ENCODE results near the gene WDR45. TPM values are rescaled to one million over a fixed set of nuclear protein-coding genes. Genes with fewer than 3 reads are reported as not detected.

The WDR45 gene
- total RNA-seq, 1 donor: 75.7 TPM

GRCh38 chrX:49075347-49075746 lies 4.3 kb downstream of the WDR45 start:
- DNase-seq (ENCODE audit: low read depth in 2 of 3, low spot score in 2 of 3): peak in 1 of 3 donors; percentile 13

DNA sequence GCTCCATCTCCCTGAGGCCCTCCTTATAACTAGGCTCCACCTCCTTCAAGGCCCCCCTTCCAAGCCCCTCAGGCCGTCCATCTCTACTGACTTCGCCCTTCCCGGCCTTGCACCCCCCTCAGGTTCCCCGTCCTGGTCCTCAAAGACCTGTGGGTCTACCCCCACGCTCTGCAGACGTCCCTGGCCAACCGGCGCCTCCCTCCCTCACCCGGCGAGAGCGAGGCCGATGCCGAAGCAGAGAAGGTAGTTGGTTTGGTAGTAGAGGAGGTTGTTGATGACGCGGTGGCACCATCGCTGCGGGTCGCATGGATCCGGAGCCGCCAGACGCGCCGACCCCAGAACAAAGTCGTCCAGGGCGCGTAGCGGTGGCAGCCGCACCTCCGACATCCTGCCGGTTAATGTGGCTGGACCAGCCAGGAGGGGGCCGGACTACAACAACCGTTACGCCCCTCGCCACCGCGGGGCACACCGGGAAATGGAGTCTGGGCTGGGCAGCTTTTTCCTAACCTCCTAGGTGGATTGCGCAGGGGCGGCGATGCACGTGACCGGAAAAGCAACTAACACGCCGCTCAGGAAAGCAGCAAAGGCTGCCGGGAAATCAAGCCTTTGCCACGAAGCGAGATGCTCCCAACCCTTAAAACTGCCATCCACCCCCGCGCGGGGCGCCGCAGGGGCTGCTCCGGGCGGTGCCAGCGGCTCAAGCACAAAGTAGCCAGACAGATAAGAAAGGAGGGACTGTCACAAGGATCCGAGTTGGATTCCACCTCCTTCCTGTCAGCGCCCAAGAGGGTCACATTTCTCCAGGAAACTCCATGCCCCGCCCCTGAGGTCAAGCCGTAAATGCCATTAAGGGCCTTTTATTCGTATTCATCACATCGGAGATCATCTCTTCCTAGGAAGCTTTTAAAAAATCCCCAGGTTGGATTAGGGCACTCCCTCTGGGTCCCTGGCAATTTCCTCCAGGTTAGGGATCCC lies 5.8 kb downstream of the WDR45 start, which contains the start of gene PRAF2:
PRAF2 (minus strand) TSS at position 402 of the 975 bp plus-strand sequence; CDS start at position 387, 15 bp downstream.
- peak; percentile 61 to 88 (median 84) for DNase-seq (ENCODE audit: low read depth in 2 of 3, low spot score in 2 of 3)

DNA sequence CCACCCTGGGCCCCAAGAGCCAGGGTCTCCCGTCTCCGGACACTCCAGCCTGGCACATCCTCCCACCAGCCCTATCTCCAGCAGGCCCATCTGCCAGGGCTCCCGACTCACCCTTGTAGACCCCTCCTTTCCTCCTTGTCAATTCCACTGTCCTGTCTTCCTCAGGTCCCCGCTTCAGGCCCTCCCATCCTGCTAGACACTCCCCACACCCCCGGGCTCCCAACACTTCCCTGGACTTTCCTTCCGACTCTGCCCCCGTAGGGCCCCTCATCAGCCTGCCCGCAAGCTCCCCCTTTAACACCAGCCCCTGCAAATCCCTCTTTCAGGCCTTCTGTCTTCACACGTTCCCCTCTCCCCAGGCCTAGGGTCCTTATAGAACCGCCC lies 7.0 kb downstream of the WDR45 start:
- DNase-seq (ENCODE audit: low read depth in 2 of 3, low spot score in 2 of 3): no peak

- no peak for DNase-seq (ENCODE audit: low read depth in 2 of 3, low spot score in 2 of 3)
Observed at GRCh38 chrX:49071877-49072711, 7.6 kb downstream of the WDR45 start.

DNA sequence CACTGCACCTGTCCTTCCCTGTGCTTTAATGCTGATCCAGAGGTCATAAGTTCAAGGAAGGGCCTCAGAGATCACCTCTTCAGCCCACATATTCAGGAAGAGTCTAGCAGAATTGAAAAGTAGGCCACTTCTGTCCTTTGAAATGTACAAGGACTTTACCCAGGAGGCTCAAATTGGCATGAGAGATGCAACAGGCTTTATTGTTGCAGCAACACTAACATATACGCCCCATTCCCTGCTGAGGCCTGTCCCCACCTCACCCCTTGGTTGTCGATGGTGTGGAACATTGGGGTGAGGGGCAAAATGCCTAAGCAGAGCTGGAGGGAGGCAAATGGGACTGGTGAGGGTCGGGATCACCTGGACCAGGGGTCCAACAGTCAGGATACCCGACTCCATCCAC lies 8.7 kb downstream of the WDR45 start:
- no peak for DNase-seq (ENCODE audit: low read depth in 2 of 3, low spot score in 2 of 3)

DNA sequence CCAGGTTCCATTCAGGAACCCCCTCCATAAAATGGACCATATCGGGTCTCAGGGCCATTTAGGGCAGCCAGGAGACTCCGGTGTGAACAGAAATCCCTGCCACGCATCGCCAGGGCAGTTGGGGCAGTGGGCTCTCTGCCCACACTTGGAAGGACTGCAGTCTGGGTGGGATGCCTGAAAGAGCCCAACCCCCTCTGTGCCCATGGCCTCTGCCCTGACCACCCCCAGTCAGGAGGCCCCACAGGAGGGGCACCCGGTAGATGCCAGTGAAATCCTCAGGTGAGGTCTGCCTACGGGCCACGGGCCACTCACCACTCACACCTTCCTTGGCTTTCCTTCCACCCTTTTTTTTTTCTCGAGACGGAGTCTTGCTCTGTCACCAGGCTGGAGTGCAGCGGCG lies 10.6 kb downstream of the WDR45 start:
- no peak for DNase-seq (ENCODE audit: low read depth in 2 of 3, low spot score in 2 of 3)

- no peak for DNase-seq (ENCODE audit: low read depth in 2 of 3, low spot score in 2 of 3)
Observed at GRCh38 chrX:49067285-49068120, 12.2 kb downstream of the WDR45 start.

GRCh38 chrX:49066690-49067089 lies 13.0 kb downstream of the WDR45 start:
- no peak for DNase-seq (ENCODE audit: low read depth in 2 of 3, low spot score in 2 of 3)

DNA sequence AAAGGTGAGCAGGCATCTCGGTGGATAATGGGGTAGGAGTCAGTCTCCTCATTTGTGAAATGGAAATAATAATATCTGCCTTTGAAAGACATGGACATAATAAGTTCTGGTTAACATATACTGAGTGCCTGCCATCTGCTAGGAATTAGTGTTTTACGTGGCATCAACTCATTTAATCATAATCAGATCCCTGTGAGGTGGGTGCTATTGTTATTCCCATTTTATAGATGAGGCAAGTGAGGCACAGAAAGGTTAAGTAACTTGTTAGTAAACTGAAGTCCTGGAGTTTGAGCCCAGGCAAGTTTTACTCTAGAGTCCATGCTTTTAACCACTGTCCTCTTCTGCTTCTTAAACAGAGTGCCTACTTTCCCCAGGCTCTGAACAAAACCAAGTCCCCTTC lies 13.4 kb downstream of the WDR45 start:
- DNase-seq (ENCODE audit: low read depth in 2 of 3, low spot score in 2 of 3): no peak

- DNase-seq (ENCODE audit: low read depth in 2 of 3, low spot score in 2 of 3): no peak
Observed at GRCh38 chrX:49064735-49065134, 15.0 kb downstream of the WDR45 start.

GRCh38 chrX:49064303-49064702 lies 15.4 kb downstream of the WDR45 start:
- DNase-seq (ENCODE audit: low read depth in 2 of 3, low spot score in 2 of 3): no peak

GRCh38 chrX:49063715-49064114 lies 16.0 kb downstream of the WDR45 start:
- DNase-seq (ENCODE audit: low read depth in 2 of 3, low spot score in 2 of 3): no peak

DNA sequence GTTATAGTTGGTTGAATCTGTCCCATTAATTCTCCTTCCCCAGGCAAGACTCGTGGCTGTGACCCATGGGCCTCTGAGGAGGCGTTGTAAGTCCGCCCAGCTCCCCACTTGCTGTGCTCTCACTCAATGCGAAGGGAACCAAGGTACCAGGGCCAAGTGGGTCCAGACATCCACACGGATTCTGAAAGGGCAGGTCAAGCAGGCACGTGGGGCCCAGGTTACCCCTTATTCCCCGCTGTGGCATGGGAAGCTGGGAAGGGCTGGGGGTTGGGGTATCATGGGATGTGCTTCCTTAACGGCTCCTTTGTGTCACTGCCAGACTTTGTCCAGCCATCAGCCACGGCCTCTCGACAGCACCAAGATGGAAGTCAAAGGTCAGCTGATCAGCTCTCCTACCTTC lies 17.8 kb downstream of the WDR45 start:
- DNase-seq (ENCODE audit: low read depth in 2 of 3, low spot score in 2 of 3): no peak

DNA sequence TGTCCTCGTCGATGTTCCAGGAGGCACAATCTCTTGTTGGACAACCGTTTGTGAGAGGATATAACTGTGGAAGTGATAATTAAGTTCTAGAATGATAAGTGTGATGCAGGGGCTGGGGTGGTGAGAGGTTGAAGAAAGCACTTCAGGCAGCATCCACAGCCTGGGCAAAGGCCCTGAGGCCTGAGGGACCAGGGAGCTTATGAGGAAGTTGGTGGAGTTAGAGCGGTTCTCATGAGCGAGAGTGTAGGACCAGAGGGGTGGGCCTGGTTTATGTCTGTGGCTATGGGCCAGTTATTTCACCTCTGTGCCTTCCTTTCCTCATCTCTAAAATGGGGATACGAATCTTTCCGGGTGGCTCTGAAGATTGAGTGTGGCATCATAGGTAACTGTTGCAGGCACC lies 18.2 kb downstream of the WDR45 start:
- no peak for DNase-seq (ENCODE audit: low read depth in 2 of 3, low spot score in 2 of 3)

DNA sequence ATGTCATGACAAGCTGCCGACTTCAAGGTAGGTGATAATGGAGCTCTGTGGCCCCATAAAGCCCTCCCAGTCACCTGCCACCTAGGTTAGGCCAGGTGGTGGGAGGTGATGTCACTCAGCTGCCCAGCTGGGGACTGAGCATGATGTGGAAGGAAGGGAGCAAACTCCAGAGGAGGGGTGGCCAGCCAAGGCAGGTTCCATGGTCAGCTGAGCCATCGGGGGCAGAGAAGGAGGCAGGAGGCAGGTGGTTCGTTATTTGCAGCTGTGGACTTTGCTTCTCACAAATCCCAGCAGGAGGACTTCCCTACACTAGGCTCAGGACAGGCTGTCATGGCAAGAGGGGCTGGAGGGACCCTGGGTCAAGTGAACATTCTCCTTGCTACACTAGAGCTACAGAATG lies 18.8 kb downstream of the WDR45 start:
- DNase-seq (ENCODE audit: low read depth in 2 of 3, low spot score in 2 of 3): no peak

DNA sequence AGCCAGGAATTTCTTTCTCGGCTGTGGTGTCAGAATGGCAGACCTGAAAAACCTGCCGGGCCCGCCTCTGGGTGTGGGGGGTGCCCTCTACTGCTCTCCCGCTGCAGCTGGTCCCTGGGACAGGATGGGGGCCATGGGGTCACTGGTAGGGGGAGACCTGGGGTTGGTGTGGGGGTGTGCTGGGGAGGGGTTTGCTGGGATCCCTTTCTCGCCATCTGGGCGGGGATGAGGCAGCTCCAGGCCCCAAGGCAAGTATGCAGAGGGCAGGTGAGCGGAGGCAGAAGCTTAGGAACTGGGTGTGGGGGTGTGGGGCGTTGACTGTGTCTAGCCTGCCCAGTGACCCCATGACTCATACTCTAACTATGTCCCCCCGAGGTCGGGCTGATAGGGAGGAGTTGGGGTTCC lies 20.0 kb downstream of the WDR45 start:
- DNase-seq (ENCODE audit: low read depth in 2 of 3, low spot score in 2 of 3): no peak

DNA sequence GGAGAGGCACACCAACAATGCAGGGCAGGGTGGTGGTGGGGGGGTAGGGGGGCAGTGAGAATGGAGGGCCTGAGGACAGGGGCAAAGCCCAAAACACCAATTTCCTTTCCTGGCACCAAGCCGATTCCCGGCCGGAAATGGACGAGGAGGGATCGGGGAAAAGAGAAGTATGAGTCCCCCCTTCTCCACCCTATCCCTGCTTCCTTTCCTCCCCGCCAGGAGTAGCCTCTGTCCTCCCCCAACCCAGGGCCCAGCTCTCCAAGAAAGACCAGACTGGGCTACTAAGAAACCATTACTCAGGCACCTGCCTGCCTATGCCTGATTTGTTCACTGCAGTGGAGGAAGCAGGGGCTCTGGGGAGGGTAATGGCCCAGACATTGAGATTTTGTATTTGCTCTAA lies 20.5 kb downstream of the WDR45 start:
- DNase-seq (ENCODE audit: low read depth in 2 of 3, low spot score in 2 of 3): no peak

- no peak for DNase-seq (ENCODE audit: low read depth in 2 of 3, low spot score in 2 of 3)
Observed at GRCh38 chrX:49058794-49059193, 20.9 kb downstream of the WDR45 start, which contains the start of gene CCDC120. Gene CCDC120 (plus strand): TSS chrX:49058999. CDS start chrX:49062042, 3,043 bp downstream.

GRCh38 chrX:49054073-49054762 lies 25.5 kb downstream of the WDR45 start:
- no peak for DNase-seq (ENCODE audit: low read depth in 2 of 3, low spot score in 2 of 3)

All from hematopoietic multipotent progenitor cell (in vitro differentiated cells).